B cell (primary cell): ENCODE data around the gene ARNT2. TPM values are rescaled to one million over a fixed set of nuclear protein-coding genes. Genes with fewer than 3 reads are reported as not detected.
A peak's percentile ranks its signal among the peaks of the same experiment; 100 is the strongest.

ENCODE experiments used
- ATAC-seq: fragments of 200-7000 bp; cut with Tn5 transposase; one replicate; pipeline ENCODE4 v1.10.0; 2021; ENCODE audit warnings: low read depth, mild to moderate bottlenecking, moderate number of reproducible peaks, moderate library complexity
- CTCF ChIA-PET: fragments of 350-600 bp; sonication (Branson Sonifier 250); formaldehyde crosslinking; loops from one replicate; lab custom pipeline; 2021; ENCODE audit warnings: antibody characterized with exemption, inconsistent platforms; lab: Charles Lee
- POLR2A ChIA-PET: fragments of 350-600 bp; sonication (Branson Sonifier 250); formaldehyde crosslinking; loops from one replicate; lab custom pipeline; 2021; ENCODE audit warnings: antibody characterized with exemption; lab: Charles Lee
- DNase-seq: peaks from one replicate; pipeline ENCODE4 v3.0.0; 2013
- H2AFZ ChIP-seq: 2 replicates; pipeline ENCODE4 v1.6.1; 2012; ENCODE audit warnings: mild to moderate bottlenecking, low read depth, low read length; ENCODE audit not compliant: insufficient read depth, poor library complexity, severe bottlenecking
- H3K27ac ChIP-seq, 2 donors: 1 replicate in 1 of 2; 2 replicates in 1 of 2; pipeline ENCODE4 v1.5.1; 2012 to 2013; ENCODE audit warnings: low read length in 2 of 2, mild to moderate bottlenecking in 2 of 2, moderate library complexity in 1 of 2
- H3K27me3 ChIP-seq, 4 experiments: fragments of 200-600 bp in 1 of 4; sonication (generic) in 1 of 4; replicated peaks in 1 of 4; 1 replicate in 2 of 4; 2 replicates in 2 of 4; pipeline versions ENCODE4 v1.6.1 to v1.7.0; 2013 to 2016; ENCODE audit warnings: low read length in 3 of 4, mild to moderate bottlenecking in 2 of 4, mixed read lengths in 1 of 4, moderate library complexity in 1 of 4; ENCODE audit not compliant: insufficient read depth in 4 of 4, control insufficient read depth in 3 of 4; ENCODE audit errors: control extremely low read depth in 1 of 4
- H3K36me3 ChIP-seq, 2 experiments: replicated peaks in 1 of 2; 1 replicate in 1 of 2; 2 replicates in 1 of 2; pipeline versions ENCODE4 v1.6.1 to v1.7.1; 2013; ENCODE audit warnings: low read length in 1 of 2; ENCODE audit not compliant: insufficient read depth in 2 of 2, control insufficient read depth in 1 of 2; ENCODE audit errors: control extremely low read depth in 1 of 2, extremely low read depth in 1 of 2
- H3K4me1 ChIP-seq, 2 donors: fragments of 200-600 bp in 1 of 2; sonication (generic) in 1 of 2; 1 replicate in 1 of 2; 2 replicates in 1 of 2; pipeline versions ENCODE4 v1.5.1 to v1.6.1; 2013 to 2017; ENCODE audit warnings: low read length in 2 of 2; ENCODE audit not compliant: control insufficient read depth in 2 of 2, insufficient read depth in 2 of 2
- H3K4me2 ChIP-seq: replicated peaks from 2 replicates; pipeline ENCODE3; 2012; ENCODE audit warnings: mild to moderate bottlenecking, low read depth, low read length; ENCODE audit not compliant: poor library complexity, severe bottlenecking
- H3K4me3 ChIP-seq, 5 experiments: fragments of 200-600 bp in 1 of 5; sonication (generic) in 1 of 5; 1 replicate in 3 of 5; 2 replicates in 2 of 5; pipeline versions ENCODE4 v1.5.1 to v1.7.0; 2011 to 2016; ENCODE audit warnings: low read length in 4 of 5, mild to moderate bottlenecking in 4 of 5, low read depth in 2 of 5, control low read depth in 1 of 5, moderate library complexity in 1 of 5; ENCODE audit not compliant: insufficient read depth in 1 of 5; ENCODE audit errors: control extremely low read depth in 1 of 5, extremely low read depth in 1 of 5
- H3K79me2 ChIP-seq: fragments of 200-600 bp; sonication (generic); one replicate; pipeline ENCODE4 v1.6.0; 2016; ENCODE audit warnings: low read length; ENCODE audit not compliant: control insufficient read depth, insufficient read depth
- H3K9ac ChIP-seq: fragments of 200-600 bp; sonication (generic); 2 replicates; pipeline ENCODE4 v1.6.1; 2017; ENCODE audit warnings: mild to moderate bottlenecking, low read length, moderate library complexity
- H3K9me3 ChIP-seq, 3 donors: one replicate each; pipeline versions ENCODE4 v1.6.1 to v1.7.1; 2013; ENCODE audit warnings: low read length in 2 of 3; ENCODE audit not compliant: control insufficient read depth in 2 of 3, insufficient read depth in 1 of 3; ENCODE audit errors: control extremely low read depth in 1 of 3
- H4K20me1 ChIP-seq: 2 replicates; pipeline ENCODE4 v1.6.0; 2012; ENCODE audit warnings: mild to moderate bottlenecking, low read length; ENCODE audit not compliant: insufficient read depth, control insufficient read depth, poor library complexity, severe bottlenecking
- H3K27ac Mint-ChIP-seq: one replicate; pipeline ENCODE4 v1.8.0; 2021; ENCODE audit warnings: mixed read lengths
- H3K27me3 Mint-ChIP-seq: one replicate; pipeline ENCODE4 v1.8.0; 2021; ENCODE audit warnings: mixed read lengths
- H3K4me1 Mint-ChIP-seq: one replicate; pipeline ENCODE4 v1.8.0; 2021; ENCODE audit warnings: mixed read lengths
- H3K4me3 Mint-ChIP-seq: one replicate; pipeline ENCODE4 v1.8.0; 2021; ENCODE audit warnings: mixed read lengths
- H3K9me3 Mint-ChIP-seq: one replicate; pipeline ENCODE4 v1.8.0; 2022; ENCODE audit warnings: mixed read lengths; ENCODE audit not compliant: insufficient read depth
- EZH2 ChIP-seq: IDR thresholded peaks from 2 replicates; pipeline ENCODE4 v1.6.1; 2012; ENCODE audit warnings: borderline replicate concordance, low read depth, mild to moderate bottlenecking, moderate library complexity, low read length; ENCODE audit not compliant: insufficient read depth, poor library complexity, severe bottlenecking
- WGBS: methylation state at CpG from one replicate; pipeline ENCODE4 v1.1.5; 2013; ENCODE audit warnings: missing lambda C conversion rate; ENCODE audit not compliant: insufficient coverage; 5-methylcytosine and 5-hydroxymethylcytosine counted together
- intact Hi-C: fragments of 100-400 bp; cut with micrococcal nuclease; formaldehyde crosslinking; loops from one replicate; pipeline ENCODE4 v1.10.0; 2022
- polyA plus RNA-seq: library from polyadenylated mRNA; depleted of rRNA; stranded (reverse); fragments of >200 nt; gene quantifications from 2 replicates; pipeline ENCODE4 v1.2.3, GENCODE V29; 2012
- total RNA-seq, 2 donors: library from RNA; stranded (reverse); fragments of 120-200 nt in 1 of 2; gene quantifications; 1 replicate in 1 of 2; 2 replicates in 1 of 2; pipeline versions ENCODE4 v1.2.3 to v1.2.4, GENCODE V29; 2013 to 2022
- TF ChIP-seq, protein P1 (sequence below): fragments of 200-600 bp; IDR thresholded peaks from one replicate; pipeline ENCODE4 v1.8.0; 2022; ENCODE audit warnings: antibody characterized with exemption, mild to moderate bottlenecking

ARNT2 gene
- total and polyA plus RNA-seq, 2 donors (not counting 1 experiment from before 2014, with no cell fraction given), result not detected

DNA sequence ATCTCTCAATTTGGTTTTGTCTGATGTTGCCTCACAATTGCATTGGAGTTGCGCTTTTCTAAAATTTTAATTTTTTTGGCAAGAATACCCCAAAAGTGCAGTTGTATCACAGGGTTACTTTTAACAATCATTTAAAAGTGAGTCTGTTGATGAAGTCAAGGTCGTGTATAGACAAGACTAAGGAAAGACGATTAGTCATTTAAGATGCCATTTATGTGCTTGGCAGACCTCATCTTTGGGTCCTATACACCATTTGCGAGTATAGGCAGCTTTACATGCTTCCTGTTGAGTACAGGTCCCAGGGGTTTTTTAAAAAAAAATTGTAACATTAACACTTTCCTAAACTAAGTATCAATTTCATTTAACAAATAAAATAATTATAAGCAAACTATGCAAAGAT, 12.5 kb downstream of the ARNT2 start:
- Histone ChIP-seq H3K4me1 (no peaks in the 10 kb centered on the region), H3K9ac (no peak overlapping the region), H3K79me2 (no peaks in the 10 kb centered on the region), H3K4me2 (no peak overlapping the region), H3K27ac (no peak overlapping the region), H2AFZ (no peak overlapping the region), H3K27me3 (peaks cover 0 to 11% (median 4%) of the 10 kb centered on the region in 4 experiments), H3K4me3 (no peak overlapping the region), H4K20me1 (no peaks in the 10 kb centered on the region), H3K36me3 (no peaks in the 10 kb centered on the region), H3K9me3 (peaks cover 0 to 3% (median 0%) of the 10 kb centered on the region in 3 donors)
- Mint-ChIP-seq H3K4me3 (no peak overlapping the region), H3K4me1 (no peaks in the 10 kb centered on the region), H3K9me3 (no peaks in the 10 kb centered on the region), H3K27me3 (peaks cover 28% of the 10 kb centered on the region), H3K27ac (no peak overlapping the region)
- ChIA-PET CTCF (no interaction called here), POLR2A (no interaction called here)
- DNase-seq, result no peak
- WGBS, result no CpG with 5 or more reads among the region's 4 CpGs
- intact Hi-C loops, result no loop called here
- ATAC-seq, result no peak
- no peak for TF ChIP-seq EZH2
- TF ChIP-seq, protein P1, sequence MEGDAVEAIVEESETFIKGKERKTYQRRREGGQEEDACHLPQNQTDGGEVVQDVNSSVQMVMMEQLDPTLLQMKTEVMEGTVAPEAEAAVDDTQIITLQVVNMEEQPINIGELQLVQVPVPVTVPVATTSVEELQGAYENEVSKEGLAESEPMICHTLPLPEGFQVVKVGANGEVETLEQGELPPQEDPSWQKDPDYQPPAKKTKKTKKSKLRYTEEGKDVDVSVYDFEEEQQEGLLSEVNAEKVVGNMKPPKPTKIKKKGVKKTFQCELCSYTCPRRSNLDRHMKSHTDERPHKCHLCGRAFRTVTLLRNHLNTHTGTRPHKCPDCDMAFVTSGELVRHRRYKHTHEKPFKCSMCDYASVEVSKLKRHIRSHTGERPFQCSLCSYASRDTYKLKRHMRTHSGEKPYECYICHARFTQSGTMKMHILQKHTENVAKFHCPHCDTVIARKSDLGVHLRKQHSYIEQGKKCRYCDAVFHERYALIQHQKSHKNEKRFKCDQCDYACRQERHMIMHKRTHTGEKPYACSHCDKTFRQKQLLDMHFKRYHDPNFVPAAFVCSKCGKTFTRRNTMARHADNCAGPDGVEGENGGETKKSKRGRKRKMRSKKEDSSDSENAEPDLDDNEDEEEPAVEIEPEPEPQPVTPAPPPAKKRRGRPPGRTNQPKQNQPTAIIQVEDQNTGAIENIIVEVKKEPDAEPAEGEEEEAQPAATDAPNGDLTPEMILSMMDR, result no peak

DNA sequence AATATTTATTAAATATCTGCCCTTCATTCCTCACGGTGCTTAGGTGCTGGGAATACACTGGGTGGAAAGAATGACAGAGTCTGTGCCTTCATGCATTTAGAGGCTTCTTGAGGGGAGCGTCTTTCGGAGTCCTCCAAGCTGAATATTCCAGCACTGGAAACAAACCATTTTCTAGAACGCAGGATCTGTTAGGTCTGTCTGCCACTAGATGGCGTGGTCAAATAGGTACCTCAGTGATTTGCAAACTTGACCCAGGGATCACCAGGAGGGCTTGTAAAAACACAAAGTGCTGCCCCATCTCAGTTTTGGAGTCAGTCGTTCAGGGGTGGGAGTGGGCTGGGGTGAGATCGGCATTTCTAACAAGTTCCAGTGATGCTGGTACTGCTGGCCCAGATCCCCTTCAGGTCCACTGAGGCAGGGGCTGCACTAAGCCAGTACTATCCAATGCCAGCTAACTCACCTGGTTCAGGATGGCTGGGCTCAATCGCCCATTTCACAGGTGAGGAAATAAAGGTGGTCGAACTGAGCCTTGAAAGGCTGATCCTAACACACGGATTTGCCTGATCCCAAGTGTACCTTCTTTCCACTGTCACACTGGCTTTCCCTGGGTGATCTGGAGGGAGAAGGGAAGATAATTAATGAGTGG, 14.8 kb downstream of the ARNT2 start:
- intact Hi-C loops, result no loop called here
- no peaks in the 10 kb centered on the region for H3K9me3 Mint-ChIP-seq
- no peak overlapping the region for H2AFZ ChIP-seq
- no peak for ATAC-seq
- no peak overlapping the region for H3K27ac Mint-ChIP-seq
- no peaks in the 10 kb centered on the region for H3K79me2 ChIP-seq
- peaks cover 0 to 3% (median 0%) of the 10 kb centered on the region in 3 donors for H3K9me3 ChIP-seq
- no peak for DNase-seq
- WGBS, result 54% methylated on average over 8 of the region's 10 CpGs
- ChIA-PET CTCF (no interaction called here), POLR2A (no interaction called here)
- H3K4me2 ChIP-seq, result no peak overlapping the region
- H4K20me1 ChIP-seq, result no peaks in the 10 kb centered on the region
- no peaks in the 10 kb centered on the region for H3K4me1 Mint-ChIP-seq
- H3K27me3 Mint-ChIP-seq, result peaks cover 24% of the 10 kb centered on the region
- H3K27ac ChIP-seq, result no peak overlapping the region
- no peak overlapping the region for H3K4me3 ChIP-seq
- peaks cover 0 to 9% (median 0%) of the 10 kb centered on the region in 4 experiments for H3K27me3 ChIP-seq
- no peak overlapping the region for H3K4me3 Mint-ChIP-seq
- H3K4me1 ChIP-seq, result no peaks in the 10 kb centered on the region
- no peak overlapping the region for H3K9ac ChIP-seq
- no peaks in the 10 kb centered on the region for H3K36me3 ChIP-seq
- no peak for TF ChIP-seq EZH2
- TF ChIP-seq, protein P1, result peak; percentile 37
